H1 (cell line): ENCODE results near the gene SYNPO. TPM values are rescaled to one million over a fixed set of nuclear protein-coding genes. Genes with fewer than 3 reads are reported as not detected.

ENCODE experiments used
- CTCF ChIA-PET: fragments of 300-600 bp; sonication (Branson Sonifier 250); formaldehyde crosslinking; loops from one replicate; lab custom pipeline; 2021; ENCODE audit not compliant: partially characterized antibody; lab: Charles Lee
- POLR2A ChIA-PET: fragments of 300-600 bp; sonication (Branson Sonifier 250); formaldehyde crosslinking; loops from one replicate; lab custom pipeline; 2021; ENCODE audit warnings: inconsistent platforms; ENCODE audit not compliant: partially characterized antibody; lab: Charles Lee
- DNase-seq, 2 experiments: peaks; one replicate each; pipeline versions ENCODE4 v3.0.0 to v3.0.0-alpha.2; 2010 to 2022; ENCODE audit warnings: low spot score in 2 of 2, low read depth in 1 of 2, mixed read lengths in 1 of 2
- FAIRE-seq: peaks from 2 replicates; lab custom pipeline; 2011; peaks lifted over from hg19 to GRCh38; lab: Jason Lieb, UNC
- H2AFZ ChIP-seq: 2 replicates; pipeline ENCODE4 v1.8.1; 2012; ENCODE audit warnings: low read length, inconsistent platforms
- H2AK5ac ChIP-seq: 2 replicates; pipeline ENCODE4 v1.6.1; 2013; ENCODE audit warnings: low read depth, low read length
- H2BK120ac ChIP-seq: replicated peaks from 2 replicates; pipeline ENCODE3; 2013; ENCODE audit warnings: low read depth, low read length, inconsistent platforms
- H2BK12ac ChIP-seq: 2 replicates; pipeline ENCODE4 v1.6.1; 2013; ENCODE audit warnings: low read depth, low read length
- H2BK15ac ChIP-seq: 2 replicates; pipeline ENCODE4 v1.6.1; 2013; ENCODE audit warnings: low read length
- H2BK20ac ChIP-seq: 2 replicates; pipeline ENCODE4 v1.6.1; 2013; ENCODE audit warnings: low read length
- H2BK5ac ChIP-seq: 2 replicates; pipeline ENCODE4 v1.6.1; 2013; ENCODE audit warnings: low read depth, low read length
- H3K14ac ChIP-seq: 2 replicates; pipeline ENCODE4 v1.6.1; 2013; ENCODE audit warnings: inconsistent platforms; ENCODE audit not compliant: insufficient read length
- H3K18ac ChIP-seq: 2 replicates; pipeline ENCODE4 v1.6.1; 2013; ENCODE audit warnings: low read length; ENCODE audit errors: extremely low read depth
- H3K23ac ChIP-seq: 2 replicates; pipeline ENCODE4 v1.6.1; 2013; ENCODE audit warnings: inconsistent platforms; ENCODE audit not compliant: insufficient read length
- H3K23me2 ChIP-seq: 2 replicates; pipeline ENCODE4 v1.6.1; 2013; ENCODE audit warnings: low read depth, low read length
- H3K27ac ChIP-seq: 2 replicates; pipeline ENCODE4 v1.6.1; 2011; ENCODE audit warnings: low read depth, low read length, inconsistent platforms
- H3K27me3 ChIP-seq, 4 experiments: replicated peaks in 1 of 4; 1 replicate in 1 of 4; 2 replicates in 3 of 4; pipeline versions ENCODE4 v1.6.1 to v1.8.1; 2011 to 2013; ENCODE audit warnings: low read length in 3 of 4, mild to moderate bottlenecking in 3 of 4, inconsistent platforms in 2 of 4, mixed read lengths in 2 of 4, moderate library complexity in 1 of 4; ENCODE audit not compliant: control insufficient read depth in 3 of 4, insufficient read depth in 3 of 4; ENCODE audit errors: extremely low read depth in 1 of 4
- H3K36me3 ChIP-seq, 4 experiments: 2 replicates each; pipeline versions ENCODE4 v1.6.1 to v1.8.1; 2011 to 2013; ENCODE audit warnings: mild to moderate bottlenecking in 4 of 4, low read length in 3 of 4, moderate library complexity in 2 of 4, control low read depth in 1 of 4, inconsistent platforms in 1 of 4; ENCODE audit not compliant: insufficient read depth in 4 of 4, control insufficient read depth in 2 of 4
- H3K4ac ChIP-seq: replicated peaks from 2 replicates; pipeline ENCODE3; 2013; ENCODE audit warnings: low read length, low read depth, mixed read lengths, inconsistent platforms; ENCODE audit not compliant: insufficient read length
- H3K4me1 ChIP-seq, 4 experiments: replicated peaks in 1 of 4; 1 replicate in 1 of 4; 2 replicates in 3 of 4; pipeline versions ENCODE4 v1.6.1 to v1.8.1; 2011 to 2013; ENCODE audit warnings: low read length in 3 of 4, inconsistent platforms in 2 of 4, mixed read lengths in 1 of 4; ENCODE audit not compliant: insufficient read depth in 4 of 4, control insufficient read depth in 3 of 4
- H3K4me2 ChIP-seq, 2 experiments: 2 replicates each; pipeline versions ENCODE4 v1.6.1 to v1.8.1; 2011 to 2013; ENCODE audit warnings: low read depth in 2 of 2, low read length in 2 of 2, control low read depth in 1 of 2, inconsistent platforms in 1 of 2, mild to moderate bottlenecking in 1 of 2; ENCODE audit not compliant: insufficient read depth in 1 of 2
- H3K4me3 ChIP-seq, 4 experiments: fragments of 200-600, 300-600 bp in 1 of 4; sonication (generic), shearing (Covaris generic), sonication (Bioruptor Twin) in 1 of 4; 2 replicates each; pipeline versions ENCODE4 v1.5.1 to v1.8.1; 2011 to 2016; ENCODE audit warnings: low read length in 4 of 4, low read depth in 3 of 4, control low read depth in 2 of 4, inconsistent platforms in 2 of 4, mild to moderate bottlenecking in 2 of 4, mixed read lengths in 1 of 4, moderate library complexity in 1 of 4; ENCODE audit not compliant: insufficient read depth in 2 of 4; ENCODE audit errors: extremely low read depth in 1 of 4
- H3K56ac ChIP-seq: replicated peaks from 2 replicates; pipeline ENCODE3; 2013; ENCODE audit warnings: low read depth, mild to moderate bottlenecking, mixed read lengths, low read length, inconsistent platforms; ENCODE audit not compliant: insufficient read length
- H3K79me1 ChIP-seq: 2 replicates; pipeline ENCODE4 v1.6.1; 2013; ENCODE audit warnings: low read depth, low read length, control low read depth
- H3K79me2 ChIP-seq, 2 experiments: 2 replicates each; pipeline versions ENCODE4 v1.6.1 to v1.8.1; 2012 to 2013; ENCODE audit warnings: low read length in 2 of 2, mild to moderate bottlenecking in 2 of 2, inconsistent platforms in 1 of 2; ENCODE audit not compliant: insufficient read depth in 2 of 2, control insufficient read depth in 1 of 2
- H3K9ac ChIP-seq, 4 experiments: replicated peaks in 1 of 4; 1 replicate in 1 of 4; 2 replicates in 3 of 4; pipeline versions ENCODE4 v1.6.1 to v1.8.1; 2011 to 2013; ENCODE audit warnings: low read depth in 3 of 4, low read length in 3 of 4, control low read depth in 2 of 4, mild to moderate bottlenecking in 2 of 4, moderate library complexity in 2 of 4, inconsistent platforms in 1 of 4; ENCODE audit errors: extremely low read depth in 1 of 4
- H3K9me3 ChIP-seq, 2 experiments: 2 replicates each; pipeline versions ENCODE4 v1.6.1 to v1.8.1; 2012 to 2013; ENCODE audit warnings: mild to moderate bottlenecking in 2 of 2, moderate library complexity in 2 of 2, control low read depth in 1 of 2, inconsistent platforms in 1 of 2, low read depth in 1 of 2, low read length in 1 of 2, mixed read lengths in 1 of 2; ENCODE audit not compliant: insufficient read depth in 2 of 2
- H4K20me1 ChIP-seq, 2 experiments: replicated peaks in 1 of 2; 2 replicates each; pipeline versions ENCODE3 to v1.8.1; 2011 to 2013; ENCODE audit warnings: inconsistent platforms in 2 of 2, low read length in 2 of 2, mild to moderate bottlenecking in 1 of 2; ENCODE audit not compliant: insufficient read depth in 2 of 2, control insufficient read depth in 1 of 2
- H4K5ac ChIP-seq: 2 replicates; pipeline ENCODE4 v1.6.1; 2013; ENCODE audit warnings: low read length, low read depth, mixed read lengths, inconsistent platforms; ENCODE audit not compliant: insufficient read length
- H4K8ac ChIP-seq: 2 replicates; pipeline ENCODE4 v1.8.0; 2013; ENCODE audit warnings: mild to moderate bottlenecking, moderate library complexity, low read length, inconsistent platforms; ENCODE audit not compliant: insufficient read depth; ENCODE audit errors: extremely low read depth
- H4K91ac ChIP-seq: replicated peaks from 2 replicates; pipeline ENCODE3; 2013; ENCODE audit warnings: low read length, mixed read lengths, inconsistent platforms; ENCODE audit not compliant: insufficient read length
- CBX5 ChIP-seq: fragments of 300-800, 300-1000 bp; sonication (generic); IDR thresholded peaks from 2 replicates; pipeline ENCODE4 v1.7.1; 2016; ENCODE audit warnings: antibody characterized with exemption, low read length, low read depth
- EZH2 ChIP-seq: fragments of 200-600 bp; sonication (generic); IDR thresholded peaks from 2 replicates; pipeline ENCODE4 v1.7.1; 2012; ENCODE audit warnings: low read depth, mild to moderate bottlenecking, moderate library complexity, low read length, inconsistent platforms; ENCODE audit not compliant: severe bottlenecking
- MAFK ChIP-seq: IDR thresholded peaks from 2 replicates; pipeline ENCODE4 v1.6.1; 2012; ENCODE audit warnings: low read depth, mild to moderate bottlenecking, improper control_type of control experiment, low read length
- PHF8 ChIP-seq: fragments of 200-600 bp; sonication (generic); conservative IDR thresholded peaks from 2 replicates; pipeline ENCODE4 v1.7.1; 2012; ENCODE audit warnings: low read depth, mild to moderate bottlenecking, inconsistent platforms, low read length, moderate library complexity
- POLR2AphosphoS5 ChIP-seq: IDR thresholded peaks from 2 replicates; pipeline ENCODE4 v1.6.1; 2011; ENCODE audit warnings: low read depth, low read length
- RBBP5 ChIP-seq: IDR thresholded peaks from 2 replicates; pipeline ENCODE4 v1.7.1; 2012; ENCODE audit warnings: low read depth, mild to moderate bottlenecking, inconsistent platforms, low read length, moderate library complexity, borderline replicate concordance
- RXRA ChIP-seq: IDR thresholded peaks from 2 replicates; pipeline ENCODE4 v1.6.1; 2011; ENCODE audit warnings: low read depth, mild to moderate bottlenecking, low read length, moderate library complexity; ENCODE audit not compliant: insufficient read depth
- SIRT6 ChIP-seq: IDR thresholded peaks from one replicate; pipeline ENCODE4 v1.7.1; 2012; ENCODE audit warnings: low read length, inconsistent platforms
- SP1 ChIP-seq: IDR thresholded peaks from 2 replicates; pipeline ENCODE4 v1.6.1; 2011; ENCODE audit warnings: low read depth, low read length
- TAF1 ChIP-seq: IDR thresholded peaks from 2 replicates; pipeline ENCODE4 v1.6.1; 2011; ENCODE audit warnings: mild to moderate bottlenecking, low read depth, low read length
- ZNF274 ChIP-seq: IDR thresholded peaks from 2 replicates; pipeline ENCODE4 v1.7.0; 2012; ENCODE audit warnings: low read length, borderline replicate concordance; ENCODE audit errors: extremely low read depth
- WGBS, 2 experiments: shearing (Covaris generic) in 1 of 2; methylation state at CpG; one replicate each; pipeline versions ENCODE4 v1.1.6 to v1.1.7; 2013 to 2015; ENCODE audit warnings: low lambda C conversion rate in 2 of 2, mixed read lengths in 2 of 2, inconsistent platforms in 1 of 2, low coverage in 1 of 2, missing lambda C conversion rate in 1 of 2; ENCODE audit not compliant: insufficient replicate concordance in 2 of 2, insufficient coverage in 1 of 2, insufficient read length in 1 of 2; ENCODE audit errors: extremely low coverage in 1 of 2, missing lambda C conversion rate in 1 of 2; 5-methylcytosine and 5-hydroxymethylcytosine counted together
- polyA plus RNA-seq, 7 experiments: library from polyadenylated mRNA; depleted of rRNA in 3 of 7; stranded (reverse) in 5 of 7; unstranded in 2 of 7; fragments of >200 nt in 5 of 7; fragments of 200-250 nt in 2 of 7; gene quantifications; 1 replicate in 5 of 7; 2 replicates in 1 of 7; 4 replicates in 1 of 7; pipeline versions ENCODE4 v1.2.1 to v1.2.3, GENCODE V29; 2011 to 2013; ENCODE audit warnings: missing spikeins in 2 of 7, mixed read lengths in 2 of 7
- total RNA-seq: library from RNA; stranded (reverse); fragmentation: NEBNext Ultra II Directional; extraction: Animal tissue kit (Norgen Biotek cat#: 25700); gene quantifications from 2 replicates; pipeline ENCODE4 v1.2.1, GENCODE V29; 2021
- TF ChIP-seq, protein P1 (sequence below): IDR thresholded peaks from 2 replicates; pipeline ENCODE4 v1.6.1; 2012; ENCODE audit warnings: inconsistent platforms

SYNPO gene
- total and polyA plus RNA-seq, 2 of the 8 experiments (the other 6 are each of a cell fraction or from before 2014, with no cell fraction given): 2.3 TPM

DNA sequence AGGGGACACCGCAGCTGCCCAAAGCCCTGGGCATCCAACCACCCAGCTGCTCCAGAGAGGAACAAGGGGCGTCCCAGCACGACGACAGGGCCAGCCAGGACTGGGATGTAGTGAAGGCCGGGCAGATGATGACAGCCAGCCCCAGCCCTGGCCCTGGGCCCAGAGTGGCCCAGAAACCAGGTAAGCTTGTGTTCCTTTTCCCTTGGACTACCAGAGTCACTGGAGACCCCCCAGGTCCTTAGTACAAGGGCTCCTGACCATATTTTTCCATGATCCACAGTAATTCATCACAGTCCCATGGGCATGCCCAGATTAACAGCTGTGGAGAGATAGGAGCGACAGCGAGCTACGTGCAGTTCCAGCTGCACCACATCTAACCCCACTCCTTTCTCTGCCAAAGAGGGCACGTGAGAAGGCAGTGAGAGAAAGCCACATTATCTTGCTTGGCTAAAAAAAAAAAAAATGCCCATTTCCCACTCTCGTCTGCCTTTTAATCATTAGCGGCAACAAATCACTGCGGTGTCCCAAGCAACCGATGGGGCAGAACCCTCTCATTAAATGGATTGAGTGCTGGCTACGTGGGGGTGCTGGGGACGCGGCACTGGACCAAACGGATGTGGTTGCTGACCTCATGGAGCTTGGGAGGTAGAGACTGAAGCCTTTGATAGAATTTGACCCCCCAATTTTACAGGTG lies 21.7 kb upstream of the SYNPO start:
- Histone ChIP-seq H4K8ac (0 out of 2 replicates have a peak overlapping the region, but pooled peaks have one; percentile 26), H3K18ac (no peak overlapping the region), H3K27me3 (peaks cover 0 to 10% (median 3%) of the 10 kb centered on the region in 4 experiments; a peak in 3 of 7 replicates), H4K20me1 (no peaks in the 10 kb centered on the region), H3K23me2 (no peaks in the 10 kb centered on the region; the same call in 1 of the 2 replicates), H3K27ac (no peak overlapping the region), H3K79me2 (no peaks in the 10 kb centered on the region), H3K4me2 (no peak overlapping the region), H2AFZ (no peak overlapping the region), H3K79me1 (no peaks in the 10 kb centered on the region), H2BK120ac (no peak overlapping the region), H3K9me3 (no peaks in the 10 kb centered on the region), H3K56ac (no peak overlapping the region), H2BK15ac (no peak overlapping the region), H3K14ac (no peak overlapping the region), H3K36me3 (no peaks in the 10 kb centered on the region), H3K4me3 (no peak overlapping the region), H2BK20ac (no peak overlapping the region), H4K91ac (no peak overlapping the region), H2AK5ac (no peak overlapping the region), H2BK12ac (no peak overlapping the region), H3K4me1 (peaks cover 0 to 19% (median 11%) of the 10 kb centered on the region in 4 experiments; a peak in 5 of 7 replicates), H3K4ac (no peak overlapping the region), H4K5ac (no peak overlapping the region), H2BK5ac (no peak overlapping the region), H3K23ac (no peak overlapping the region), H3K9ac (no peak overlapping the region)
- ChIA-PET POLR2A (interaction anchor here (0.5 to 1.4 kb wide), 5 partner anchors 38 to 228 kb away, joined by 3 read pairs; partner anchors contain the start of gene RPS14), CTCF (interaction anchor here (0.6 to 10.4 kb wide), 11 partner anchors 7 to 109 kb away, joined by 3 to 72 read pairs (median 3); no protein-coding TSS in a partner anchor)
- FAIRE-seq: no peak
- TF ChIP-seq PHF8 (no peak), RBBP5 (no peak), MAFK (no peak), RXRA (no peak), SP1 (no peak), CBX5 (no peak), ZNF274 (no peak), EZH2 (no peak), POLR2AphosphoS5 (no peak), TAF1 (no peak), SIRT6 (no peak)
- TF ChIP-seq, protein P1, sequence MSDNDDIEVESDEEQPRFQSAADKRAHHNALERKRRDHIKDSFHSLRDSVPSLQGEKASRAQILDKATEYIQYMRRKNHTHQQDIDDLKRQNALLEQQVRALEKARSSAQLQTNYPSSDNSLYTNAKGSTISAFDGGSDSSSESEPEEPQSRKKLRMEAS: no peak
- WGBS, 2 experiments: 94% methylated on average over 17 of the region's 17 CpGs; no CpG with 5 or more reads in 1 of the 2 experiments
- DNase-seq: no peak
